Renal cortical epithelial cell (primary cell): ENCODE measurements around the gene PLPP1. TPM values are rescaled to one million over a fixed set of nuclear protein-coding genes. Genes with fewer than 3 reads are reported as not detected.

Source experiments
- DNase-seq: peaks from one replicate; pipeline ENCODE4 v3.0.0-alpha.2; 2011; ENCODE audit warnings: low read depth
- total RNA-seq: library from RNA; depleted of rRNA; stranded (reverse); fragments of >200 nt; gene quantifications from 2 replicates; pipeline ENCODE4 v1.2.3, GENCODE V29; 2014

PLPP1 gene
- total RNA-seq, 1 donor from 2014 or later: 70.6 TPM

DNA sequence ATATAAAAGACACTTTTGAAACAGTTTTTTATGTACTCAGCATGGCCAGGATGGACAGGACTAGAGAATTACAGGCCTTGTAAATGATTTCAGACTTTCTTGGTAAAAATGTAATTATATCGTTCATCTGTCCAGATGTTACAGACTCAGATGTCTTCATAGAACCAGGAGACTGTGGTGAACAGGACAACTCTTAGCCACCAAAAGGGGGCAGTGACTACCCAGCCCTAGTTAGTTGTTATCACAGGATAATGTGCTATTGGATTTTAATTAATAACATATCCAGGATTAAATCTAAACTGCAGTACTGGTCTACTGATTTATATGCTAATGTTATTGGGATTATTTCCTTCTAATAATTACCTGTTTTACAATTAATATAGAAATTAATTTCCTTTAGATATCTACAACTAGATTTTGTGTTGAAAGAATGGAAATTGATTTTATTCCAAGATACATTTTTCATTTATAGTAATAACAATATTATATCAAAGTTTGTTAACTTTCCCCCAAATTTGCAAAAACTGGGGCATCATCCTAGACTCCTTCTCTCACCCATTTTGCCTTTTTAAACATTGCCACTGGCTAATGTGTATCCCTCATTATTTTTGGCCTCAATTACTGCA lies 127.6 kb downstream of the PLPP1 start:
- peak; percentile 48 for DNase-seq

- peak; percentile 33 for DNase-seq
Measured at GRCh38 chr5:55406292-55406691, 128.5 kb downstream of the PLPP1 start.

DNA sequence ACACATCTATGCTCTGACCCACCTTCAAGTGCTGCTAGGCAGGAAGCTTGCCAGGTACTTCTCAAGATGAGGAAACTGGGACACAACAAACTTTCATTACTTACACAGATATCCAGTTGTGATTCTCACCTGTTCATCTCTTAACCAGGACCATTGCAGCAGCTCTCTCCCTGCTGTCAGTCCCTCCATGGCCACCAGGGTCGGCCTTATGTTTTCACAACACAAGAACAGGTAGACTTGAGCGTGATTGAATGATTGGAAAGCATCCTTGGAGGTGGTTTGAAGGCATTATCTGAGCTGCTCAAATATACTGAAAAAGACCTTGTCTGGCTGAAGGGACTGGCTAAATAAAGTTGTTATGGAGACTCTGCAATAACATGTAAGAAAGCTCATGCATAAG lies 132.6 kb downstream of the PLPP1 start:
- DNase-seq: no peak

GRCh38 chr5:55393501-55394175 lies 141.1 kb downstream of the PLPP1 start:
- no peak for DNase-seq

GRCh38 chr5:55392669-55393068 lies 142.1 kb downstream of the PLPP1 start:
- no peak for DNase-seq

DNA sequence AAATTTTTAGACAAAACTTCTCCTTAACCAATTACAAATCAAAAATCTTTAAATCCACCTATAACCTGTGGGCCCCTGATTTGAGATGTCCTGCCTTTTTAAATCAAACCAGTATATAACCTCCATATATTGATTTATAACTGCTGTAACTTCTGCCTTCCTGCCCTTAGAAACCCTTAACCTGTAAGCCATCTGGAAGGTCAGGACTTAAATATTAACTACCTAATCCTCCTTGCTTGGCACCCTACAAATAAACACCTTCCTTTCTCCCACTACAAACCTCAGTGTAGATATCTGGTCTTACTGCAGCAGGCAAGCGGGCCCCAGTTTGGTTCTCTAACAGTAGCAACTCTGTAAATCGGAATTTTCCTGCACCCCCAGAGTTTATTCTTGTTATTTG lies 143.1 kb downstream of the PLPP1 start:
- no peak for DNase-seq

DNA sequence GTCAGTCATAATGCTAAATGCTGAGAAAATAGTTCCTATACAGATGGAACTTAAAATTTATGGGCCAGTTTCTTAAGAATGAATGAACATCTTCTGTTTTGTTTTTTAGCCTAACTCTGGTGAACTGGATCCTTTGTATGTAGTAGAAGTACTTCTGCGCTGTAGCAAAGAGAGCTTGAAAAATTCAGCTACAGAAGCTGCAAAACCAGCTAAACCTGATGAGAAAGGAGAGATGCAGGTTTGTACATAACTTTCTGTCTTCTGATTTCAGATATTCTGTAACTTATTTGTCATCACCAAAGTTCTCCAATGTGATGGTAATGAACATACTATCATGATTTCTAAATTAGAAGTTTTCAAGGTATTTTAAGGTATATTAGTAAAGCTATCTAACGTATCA lies 146.9 kb downstream of the PLPP1 start:
- DNase-seq: no peak

DNA sequence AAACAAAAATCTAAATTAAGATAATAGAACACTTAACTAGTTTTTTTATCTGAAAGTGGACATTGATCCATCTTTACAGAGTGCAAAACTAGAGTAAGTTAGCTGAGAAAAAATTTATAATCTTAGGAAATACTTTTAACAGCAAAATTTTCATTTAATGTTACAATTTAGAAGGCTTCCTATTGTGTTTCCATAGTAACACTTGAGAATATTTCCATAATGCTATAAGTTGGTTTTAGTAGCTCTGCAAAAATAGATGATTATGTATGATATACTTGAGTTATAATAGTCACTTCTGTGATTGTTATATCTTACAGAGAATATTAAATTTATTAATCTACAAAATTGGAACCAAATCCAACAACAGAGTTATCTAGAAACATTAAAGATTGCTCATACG lies 148.4 kb downstream of the PLPP1 start:
- DNase-seq: no peak

GRCh38 chr5:55385846-55386245 lies 148.9 kb downstream of the PLPP1 start:
- no peak for DNase-seq

- DNase-seq: no peak
Measured at GRCh38 chr5:55385227-55385626, 149.5 kb downstream of the PLPP1 start.

DNA sequence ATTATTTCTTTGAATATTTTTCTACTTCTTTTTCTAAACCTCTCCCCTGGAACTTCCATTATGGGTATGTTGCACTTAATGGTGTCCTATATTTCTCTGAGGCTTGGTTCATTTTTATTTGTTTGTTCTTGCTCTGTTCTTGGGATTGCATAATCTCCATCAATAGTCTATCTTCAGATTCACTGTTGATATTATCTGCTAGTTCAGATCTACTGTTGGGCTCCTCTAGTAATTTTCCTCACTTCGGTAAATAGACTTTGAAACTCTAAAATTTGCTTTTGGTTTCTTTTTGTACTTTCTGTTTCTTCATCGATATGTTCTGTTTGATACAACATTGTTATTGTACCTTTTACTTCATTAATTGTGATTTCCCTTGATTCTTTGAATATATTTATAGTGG lies 150.7 kb downstream of the PLPP1 start:
- no peak for DNase-seq

GRCh38 chr5:55383254-55383653 lies 151.5 kb downstream of the PLPP1 start:
- no peak for DNase-seq

- peak; percentile 18 for DNase-seq
Measured at GRCh38 chr5:55377810-55378209, 157.0 kb downstream of the PLPP1 start.

Other genes starting within 250 kb of the PLPP1 start
- 23.4 and 39.8 TPM in 2 replicates for gene DHX29, start 227.3 kb downstream of the PLPP1 start, total RNA-seq
- gene MTREX, start 227.0 kb downstream of the PLPP1 start, total RNA-seq: 138 and 161 TPM in 2 replicates
- 57.8 and 67.4 TPM in 2 replicates for gene SLC38A9, start 177.4 kb upstream of the PLPP1 start, total RNA-seq
- not detected in 2 replicates for gene DDX4, start 203.1 kb upstream of the PLPP1 start, total RNA-seq